GM12878 (cell line): Measurements from ENCODE around the gene ASGR1.

Source experiments
- CTCF ChIP-seq, 3 experiments: IDR thresholded peaks in 2 of 3; conservative IDR thresholded peaks in 1 of 3; 2 replicates each; pipeline ENCODE4 v1.5.1; 2011; ENCODE audit warnings: low read depth in 3 of 3, low read length in 3 of 3, mild to moderate bottlenecking in 3 of 3, control low read depth in 2 of 3, moderate library complexity in 2 of 3, inconsistent platforms in 1 of 3, mixed read lengths in 1 of 3; ENCODE audit not compliant: control insufficient read depth in 2 of 3, insufficient read depth in 1 of 3; ENCODE audit errors: extremely low read depth in 1 of 3
- EZH2 ChIP-seq: IDR thresholded peaks from 2 replicates; pipeline ENCODE4 v1.6.1; 2012; ENCODE audit warnings: low read depth, mild to moderate bottlenecking, control low read depth, inconsistent platforms, low read length, borderline replicate concordance; ENCODE audit not compliant: control insufficient read depth
- FOXM1 ChIP-seq: IDR thresholded peaks from 2 replicates; pipeline ENCODE4 v1.6.1; 2012; ENCODE audit warnings: low read depth, mild to moderate bottlenecking, inconsistent platforms, low read length, moderate library complexity
- GABPA ChIP-seq: IDR thresholded peaks from 2 replicates; pipeline ENCODE4 v1.6.1; 2014; ENCODE audit warnings: antibody characterized with exemption, low read depth, mild to moderate bottlenecking, inconsistent platforms
- STAT1 ChIP-seq: fragments of 450-650 bp; conservative IDR thresholded peaks from 2 replicates; pipeline ENCODE4 v1.6.1; 2014; ENCODE audit warnings: antibody characterized with exemption, mild to moderate bottlenecking
- TCF12 ChIP-seq: IDR thresholded peaks from 2 replicates; pipeline ENCODE4 v1.6.1; 2011; ENCODE audit warnings: low read depth, mild to moderate bottlenecking, low read length
- TF ChIP-seq, protein P1 (sequence below): IDR thresholded peaks from 2 replicates; pipeline ENCODE4 v1.6.1; 2012; ENCODE audit warnings: mild to moderate bottlenecking, low read depth, low read length

GRCh38 chr17:7173687-7174602 lies 5.2 kb downstream of the ASGR1 start:
- TF ChIP-seq TCF12 (no peak), GABPA (no peak), CTCF (IDR thresholded peaks at IDR 0.05 in 2 of 3, conservative IDR thresholded peaks at IDR 0.05 in 1 of 3; ENCODE audit: control insufficient read depth in 2 of 3, extremely low read depth in 1 of 3, insufficient read depth in 1 of 3, low read depth in 3 of 3, low read length in 3 of 3) (peak in 1 of 3 experiments; percentile 12; a peak in 1 of 6 replicates), STAT1 (no peak), EZH2 (no peak), FOXM1 (no peak)
- TF ChIP-seq, protein P1, sequence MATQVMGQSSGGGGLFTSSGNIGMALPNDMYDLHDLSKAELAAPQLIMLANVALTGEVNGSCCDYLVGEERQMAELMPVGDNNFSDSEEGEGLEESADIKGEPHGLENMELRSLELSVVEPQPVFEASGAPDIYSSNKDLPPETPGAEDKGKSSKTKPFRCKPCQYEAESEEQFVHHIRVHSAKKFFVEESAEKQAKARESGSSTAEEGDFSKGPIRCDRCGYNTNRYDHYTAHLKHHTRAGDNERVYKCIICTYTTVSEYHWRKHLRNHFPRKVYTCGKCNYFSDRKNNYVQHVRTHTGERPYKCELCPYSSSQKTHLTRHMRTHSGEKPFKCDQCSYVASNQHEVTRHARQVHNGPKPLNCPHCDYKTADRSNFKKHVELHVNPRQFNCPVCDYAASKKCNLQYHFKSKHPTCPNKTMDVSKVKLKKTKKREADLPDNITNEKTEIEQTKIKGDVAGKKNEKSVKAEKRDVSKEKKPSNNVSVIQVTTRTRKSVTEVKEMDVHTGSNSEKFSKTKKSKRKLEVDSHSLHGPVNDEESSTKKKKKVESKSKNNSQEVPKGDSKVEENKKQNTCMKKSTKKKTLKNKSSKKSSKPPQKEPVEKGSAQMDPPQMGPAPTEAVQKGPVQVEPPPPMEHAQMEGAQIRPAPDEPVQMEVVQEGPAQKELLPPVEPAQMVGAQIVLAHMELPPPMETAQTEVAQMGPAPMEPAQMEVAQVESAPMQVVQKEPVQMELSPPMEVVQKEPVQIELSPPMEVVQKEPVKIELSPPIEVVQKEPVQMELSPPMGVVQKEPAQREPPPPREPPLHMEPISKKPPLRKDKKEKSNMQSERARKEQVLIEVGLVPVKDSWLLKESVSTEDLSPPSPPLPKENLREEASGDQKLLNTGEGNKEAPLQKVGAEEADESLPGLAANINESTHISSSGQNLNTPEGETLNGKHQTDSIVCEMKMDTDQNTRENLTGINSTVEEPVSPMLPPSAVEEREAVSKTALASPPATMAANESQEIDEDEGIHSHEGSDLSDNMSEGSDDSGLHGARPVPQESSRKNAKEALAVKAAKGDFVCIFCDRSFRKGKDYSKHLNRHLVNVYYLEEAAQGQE: no peak
